ENCODE measurements around the gene KIF1A. TPM values are rescaled to one million over a fixed set of nuclear protein-coding genes. Genes with fewer than 3 reads are reported as not detected.
"Not testable (repeated sequence)": the region's sequence is repeated elsewhere in the genome, so short reads cannot be mapped to it uniquely, and the experiment has no call there.

The KIF1A gene
- total RNA-seq, 2 donors from 2014 or later, result 2.1 to 2.2 TPM

DNA sequence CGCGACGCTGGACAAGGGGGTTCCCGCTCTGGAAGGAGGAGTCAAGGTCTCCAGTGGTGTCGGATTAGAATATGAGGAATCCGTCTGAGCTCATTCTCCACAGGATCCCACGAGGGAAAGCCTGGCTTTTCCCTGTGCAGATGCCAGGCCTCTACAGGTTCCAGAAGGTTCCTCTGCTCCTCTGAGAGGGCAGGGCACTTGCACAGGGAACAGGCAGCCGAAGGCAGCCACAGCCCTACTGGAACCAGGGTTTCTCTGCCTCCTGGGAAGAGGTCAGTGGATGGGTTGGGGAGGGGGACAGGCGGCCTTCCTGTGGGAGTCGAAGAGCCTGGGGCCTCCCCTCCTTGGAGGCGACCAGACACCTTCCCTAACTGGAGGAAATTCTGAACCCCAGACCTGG is 130.0 kb downstream of the KIF1A start:
- DNase-seq (no peak), ATAC-seq (no peak)
- intact Hi-C loops (cut with DNase I, micrococcal nuclease), result no loop called here

DNA sequence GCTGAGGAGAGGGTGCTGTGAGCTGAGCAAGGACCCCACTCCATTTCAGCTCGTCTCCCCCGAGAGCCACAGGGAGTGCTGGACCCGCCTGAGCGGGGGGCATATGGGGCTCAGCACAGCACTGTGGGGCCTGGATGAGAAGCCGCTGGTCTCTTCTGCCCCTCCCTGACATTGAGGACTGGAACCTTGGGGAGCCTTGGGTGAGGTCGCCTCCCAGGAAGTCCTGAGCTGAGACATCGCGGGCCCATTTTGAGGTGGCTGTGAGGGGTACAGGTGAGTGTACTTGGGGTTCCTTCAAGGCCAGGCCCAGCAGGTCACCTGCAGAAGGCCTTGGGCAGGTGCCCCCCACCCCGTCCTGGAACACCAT is 131.5 kb downstream of the KIF1A start:
- intact Hi-C loops (cut with DNase I, micrococcal nuclease), result no loop called here
- DNase-seq (no peak), ATAC-seq (no peak)

DNA sequence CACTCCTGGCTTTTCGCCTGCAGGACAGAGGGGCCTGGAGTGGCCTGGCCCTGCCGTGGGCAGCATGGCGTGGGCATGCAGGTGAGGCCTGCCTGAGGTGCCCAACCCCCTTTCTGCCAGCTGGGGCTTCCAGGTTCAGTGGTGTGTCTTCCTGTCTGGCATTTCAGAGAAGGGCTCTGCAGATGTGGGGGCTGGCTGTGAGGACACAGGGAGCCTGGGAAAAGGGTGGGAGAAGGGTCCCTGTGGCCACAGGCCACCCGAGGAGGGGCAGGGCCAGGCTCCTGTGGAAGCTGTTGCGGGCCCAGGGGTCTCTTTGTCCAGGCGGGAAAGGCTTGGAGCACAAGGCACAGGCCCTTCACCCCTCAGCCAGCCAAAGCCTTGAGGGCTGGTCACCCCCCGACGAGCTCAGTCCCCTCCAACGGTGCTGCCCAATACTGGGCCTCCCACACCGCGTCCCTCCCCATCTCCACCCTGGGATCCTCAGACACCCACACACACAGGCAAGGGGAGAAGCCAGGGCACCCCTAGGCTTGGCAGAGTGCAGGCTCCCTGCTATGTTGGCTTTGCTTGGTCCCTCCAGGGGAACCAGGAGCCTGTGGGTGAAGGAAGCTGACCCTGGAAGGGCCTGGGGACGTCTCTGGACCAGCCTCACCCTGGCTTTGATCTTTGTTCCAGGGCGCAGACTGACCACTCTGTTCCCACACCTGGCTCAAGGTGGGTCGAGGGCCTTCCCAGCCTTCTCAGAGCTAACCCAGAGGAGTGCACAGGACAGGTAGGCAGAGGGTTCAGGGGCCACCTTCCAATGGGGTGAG is 132.1 kb downstream of the KIF1A start:
- intact Hi-C loops (cut with DNase I, micrococcal nuclease), result no loop called here
- ATAC-seq, result no peak
- no peak for DNase-seq

DNA sequence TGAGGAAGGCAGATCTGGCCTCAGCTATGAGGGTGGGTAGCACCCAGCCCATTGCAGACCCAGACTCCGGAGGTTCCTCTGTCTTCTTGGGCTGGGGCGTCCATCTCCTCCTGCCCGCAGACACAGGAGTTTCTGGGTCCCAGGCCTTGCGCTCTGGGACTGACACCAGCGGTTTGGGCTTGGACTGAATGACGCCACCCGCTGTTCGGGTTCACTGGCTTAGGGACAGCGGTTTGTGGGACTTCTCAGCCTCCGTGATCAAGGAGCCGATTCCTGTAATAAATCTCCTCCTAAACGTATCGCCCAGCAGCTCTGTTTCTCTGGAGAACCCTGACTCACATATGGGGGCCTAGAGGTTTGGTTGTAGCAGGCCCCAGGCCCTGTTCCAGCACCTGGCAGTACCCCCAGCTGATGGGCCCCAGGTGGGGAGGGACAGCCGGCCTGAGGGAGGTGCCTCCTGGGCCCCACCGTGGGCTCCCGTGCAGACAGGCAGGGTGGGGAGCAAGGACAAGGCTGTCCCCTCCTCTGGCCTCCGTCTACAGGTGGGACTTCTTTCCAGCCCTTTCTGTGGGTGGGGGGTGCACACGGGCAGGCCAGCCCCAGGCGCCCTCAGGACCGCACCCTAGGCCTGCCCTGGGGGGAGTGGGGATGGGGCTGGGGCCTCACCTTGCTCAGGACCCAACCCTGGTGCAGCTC is 132.8 kb downstream of the KIF1A start:
- DNase-seq (no peak), ATAC-seq (no peak)
- intact Hi-C loops (cut with DNase I, micrococcal nuclease), result no loop called here

DNA sequence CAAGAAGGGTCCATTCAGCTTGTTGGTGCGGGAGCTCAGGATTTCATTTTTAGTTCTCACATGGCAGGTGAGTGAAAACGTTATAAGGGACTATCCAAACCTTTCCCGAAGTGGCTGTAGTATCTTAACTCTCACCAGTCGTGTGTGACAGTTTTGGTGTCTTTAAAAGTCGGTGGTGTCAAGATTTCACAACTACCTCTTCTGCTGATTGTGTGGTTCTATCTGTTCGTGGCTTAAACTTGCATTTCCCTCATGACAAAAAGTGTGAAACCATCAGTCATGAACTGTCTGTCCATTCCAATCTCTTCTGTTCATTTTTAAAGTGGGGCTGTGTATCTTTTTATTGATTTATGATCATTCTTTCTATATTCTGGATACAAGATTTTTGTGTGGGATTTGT is 133.6 kb downstream of the KIF1A start:
- ATAC-seq, result no peak
- DNase-seq, result no peak
- intact Hi-C loops (cut with DNase I, micrococcal nuclease), result no loop called here

DNA sequence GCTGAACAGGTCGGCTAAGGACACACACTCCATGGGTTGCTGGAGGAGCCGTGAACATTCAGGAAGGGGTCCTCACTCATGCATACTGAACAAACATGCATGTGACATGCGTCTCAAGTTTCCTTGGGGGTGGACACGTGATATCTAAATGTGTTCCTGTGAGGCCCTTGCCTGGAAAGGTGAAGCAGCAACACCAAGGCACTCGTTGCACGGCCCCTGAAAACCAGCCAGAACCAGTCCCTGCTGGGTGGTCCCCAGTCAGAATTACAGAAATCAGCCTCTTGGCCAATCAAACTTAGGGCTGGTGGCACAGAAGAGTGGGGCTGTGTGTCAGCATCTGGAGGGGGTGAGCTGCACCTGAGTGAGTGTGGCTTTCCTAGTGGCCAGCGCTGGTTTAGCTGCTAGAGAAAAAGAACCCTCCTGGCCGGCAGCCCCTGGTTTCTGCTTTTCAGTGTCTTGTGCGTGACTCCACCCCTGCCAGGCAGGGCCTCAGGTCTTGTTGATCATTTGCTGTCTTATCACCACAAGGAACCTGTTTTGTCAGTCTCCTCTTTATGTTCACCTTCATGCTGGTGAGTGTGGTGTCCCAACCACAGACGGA is 134.1 kb downstream of the KIF1A start:
- ATAC-seq (peak; percentile 63), DNase-seq (peak in 1 of 2 donors; percentile 67)
- intact Hi-C loops (cut with DNase I, micrococcal nuclease), result no loop called here

DNA sequence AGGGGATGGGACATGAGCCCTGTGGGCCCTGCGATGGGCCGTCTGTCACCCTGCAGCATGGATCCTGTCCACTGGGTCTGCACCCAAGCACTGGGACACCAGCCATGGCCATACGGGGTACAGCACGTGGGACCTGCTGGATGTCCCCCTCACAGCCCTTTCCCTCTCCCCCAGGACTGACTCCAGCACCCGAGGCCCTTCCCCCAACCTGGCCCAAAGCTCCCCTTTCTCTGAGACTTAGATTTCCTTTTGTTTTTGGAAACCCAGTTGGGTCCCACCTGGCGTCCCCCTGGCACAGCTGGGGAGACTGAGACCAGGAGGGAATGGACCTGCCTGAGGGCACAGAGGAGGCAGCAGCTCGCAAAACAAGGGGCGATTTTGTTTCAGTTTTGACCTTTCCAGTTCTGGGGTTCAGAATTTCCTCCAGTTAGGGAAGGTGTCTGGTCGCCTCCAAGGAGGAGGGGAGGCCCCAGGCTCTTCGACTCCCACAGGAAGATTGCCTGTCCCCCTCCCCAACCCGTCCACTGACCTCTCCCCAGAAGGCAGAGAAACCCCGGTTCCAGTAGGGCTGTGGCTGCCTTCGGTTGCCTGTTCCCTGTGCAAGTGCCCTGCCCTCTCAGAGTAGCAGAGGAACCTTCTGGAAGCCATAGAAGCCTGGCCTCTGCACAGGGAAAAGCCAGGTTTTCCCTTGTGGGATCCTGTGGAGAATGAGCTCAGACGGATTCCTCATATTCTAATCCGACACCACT is 135.9 kb downstream of the KIF1A start:
- DNase-seq; intact Hi-C loops (cut with DNase I, micrococcal nuclease): not testable (repeated sequence)
- peak; percentile 2 for ATAC-seq

DNA sequence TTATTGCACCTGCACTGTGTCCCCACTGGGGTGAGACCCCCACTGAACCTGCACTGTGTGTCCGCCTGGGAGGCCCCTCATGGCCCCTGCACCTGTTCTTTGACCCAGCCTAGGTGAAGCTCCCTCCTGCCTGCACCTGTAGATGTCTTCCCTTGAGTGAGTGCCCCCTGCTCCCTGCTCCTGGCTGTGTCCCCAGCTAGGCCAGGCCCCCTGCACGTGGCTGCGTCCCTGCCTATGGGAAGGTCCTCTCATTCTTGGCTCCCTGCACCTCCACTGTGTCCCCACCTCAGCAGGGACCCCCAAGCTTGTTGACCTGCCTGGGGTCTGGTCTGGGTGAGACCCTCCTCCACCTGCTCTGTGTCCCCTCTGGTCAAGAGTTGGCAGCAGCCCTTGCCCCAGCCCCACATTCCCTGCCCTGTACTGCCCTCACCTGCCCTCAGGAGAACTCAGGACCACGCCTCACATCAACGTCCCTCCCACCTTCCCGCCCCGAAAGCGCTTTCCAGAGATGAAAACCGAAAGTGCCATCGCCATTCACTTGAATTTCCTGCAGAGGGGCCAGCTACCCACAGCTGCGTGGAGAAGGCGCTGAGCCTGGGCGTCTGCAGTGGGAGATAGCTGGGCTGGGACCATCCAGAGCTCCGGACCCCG is 136.6 kb downstream of the KIF1A start:
- intact Hi-C loops (cut with DNase I, micrococcal nuclease); DNase-seq: not testable (repeated sequence)
- ATAC-seq, result peak; percentile 69

DNA sequence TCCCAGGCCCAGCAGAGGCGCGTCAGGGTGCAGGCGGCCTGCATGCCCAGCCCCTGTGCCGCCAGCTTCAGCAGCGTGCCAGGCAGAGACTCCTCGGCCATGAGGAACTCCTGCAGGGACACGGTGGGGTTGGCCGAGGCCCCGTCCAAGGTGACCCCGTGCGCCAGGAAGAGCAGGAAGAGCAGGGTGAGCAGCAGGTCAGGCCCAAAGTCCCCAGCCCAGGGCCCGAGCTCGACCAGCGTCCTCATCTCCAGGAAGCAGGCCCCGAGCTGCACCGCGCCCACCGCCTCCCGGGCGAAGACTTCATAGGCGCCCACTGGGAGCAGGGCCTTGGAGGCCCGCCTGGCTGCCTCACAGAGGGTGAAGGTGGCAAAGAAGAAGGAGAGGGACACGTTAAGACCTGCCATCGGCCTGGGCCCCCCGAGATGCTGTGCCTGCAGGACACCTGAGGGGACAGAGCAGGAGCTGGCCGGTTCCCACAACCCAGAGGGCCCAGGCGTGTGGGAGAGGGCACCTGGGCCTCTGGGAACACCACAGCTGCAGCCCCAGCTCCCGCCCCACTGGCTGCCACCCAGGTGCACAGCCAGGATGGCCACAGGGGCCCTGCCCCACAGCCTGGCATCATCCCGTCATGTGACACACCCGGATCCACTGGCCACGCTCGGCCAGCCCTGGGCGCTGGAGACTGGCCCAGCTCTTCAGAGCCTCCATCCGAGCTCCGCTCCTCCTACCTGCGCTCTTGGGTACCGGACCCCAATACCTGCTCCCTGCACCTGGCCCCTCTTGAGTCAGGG is 137.4 kb downstream of the KIF1A start, which contains the start of gene AQP12B:
AQP12B (minus strand) TSS at position 455 of the 794 bp plus-strand sequence; CDS start at position 407, 48 bp downstream.
- intact Hi-C loops (cut with DNase I, micrococcal nuclease); DNase-seq: not testable (repeated sequence)
- ATAC-seq, result peak; percentile 20

DNA sequence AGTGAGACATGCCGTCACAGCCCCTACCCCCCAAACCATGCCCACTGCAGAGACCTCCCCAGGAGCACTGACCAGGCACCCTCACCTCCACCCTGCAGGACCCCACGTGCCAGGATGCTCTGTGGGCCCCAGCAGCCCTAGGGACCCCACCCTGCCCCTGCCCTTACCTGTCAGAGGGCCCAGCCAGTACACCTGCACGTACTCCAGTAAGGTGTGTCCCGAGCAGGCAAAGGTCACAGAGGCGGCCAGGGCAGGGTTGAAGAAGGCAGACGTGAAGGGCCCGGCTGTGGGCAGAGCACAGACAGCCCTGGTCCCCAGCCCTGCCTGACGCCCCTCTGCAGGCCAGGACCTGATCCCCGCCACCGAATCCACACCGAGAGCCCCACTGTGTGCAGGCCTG is 139.8 kb downstream of the KIF1A start:
- DNase-seq; intact Hi-C loops (cut with DNase I, micrococcal nuclease): not testable (repeated sequence)
- ATAC-seq, result peak; percentile 82

DNA sequence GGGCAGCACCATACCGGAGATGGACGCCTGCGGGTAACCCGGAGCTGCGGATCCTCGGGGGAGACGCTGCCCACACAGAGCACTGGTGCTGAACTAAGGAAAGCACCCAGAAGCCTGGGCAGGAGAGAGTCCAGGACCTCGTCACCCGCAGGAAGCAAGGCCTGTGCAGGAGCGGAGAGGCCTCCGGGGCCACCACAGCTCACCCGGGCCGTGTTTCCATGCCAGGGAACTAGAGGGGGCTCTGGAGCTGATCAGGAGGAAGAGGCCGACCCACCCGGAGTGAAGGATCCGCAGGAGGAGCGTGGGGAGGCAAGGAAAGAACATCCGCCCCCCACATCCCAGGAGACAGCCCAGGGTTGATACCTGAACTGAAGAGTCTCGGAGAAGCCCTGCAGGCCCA is 141.1 kb downstream of the KIF1A start:
- ATAC-seq; intact Hi-C loops (cut with DNase I, micrococcal nuclease); DNase-seq: not testable (repeated sequence)

DNA sequence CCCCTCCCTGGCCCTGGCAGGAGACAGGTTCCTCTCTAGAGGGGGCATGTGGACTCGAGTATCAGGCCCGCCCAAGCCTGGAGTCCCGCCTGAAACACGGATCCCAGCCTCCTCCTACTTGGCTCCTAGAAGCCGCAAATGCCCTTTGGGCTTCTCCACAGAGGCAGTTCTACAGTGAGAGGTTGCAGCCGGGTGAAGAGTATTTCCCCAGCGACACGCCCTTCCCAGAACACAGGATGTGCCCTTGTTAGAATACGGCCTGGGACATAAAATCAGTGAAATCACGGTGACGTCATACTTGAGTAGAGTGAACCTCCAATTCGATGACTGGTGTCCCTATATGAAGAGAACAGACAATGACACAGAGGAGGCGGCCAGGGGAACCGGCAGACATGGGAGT is 142.0 kb downstream of the KIF1A start:
- intact Hi-C loops (cut with DNase I, micrococcal nuclease); DNase-seq: not testable (repeated sequence)
- ATAC-seq, result peak; percentile 55

DNA sequence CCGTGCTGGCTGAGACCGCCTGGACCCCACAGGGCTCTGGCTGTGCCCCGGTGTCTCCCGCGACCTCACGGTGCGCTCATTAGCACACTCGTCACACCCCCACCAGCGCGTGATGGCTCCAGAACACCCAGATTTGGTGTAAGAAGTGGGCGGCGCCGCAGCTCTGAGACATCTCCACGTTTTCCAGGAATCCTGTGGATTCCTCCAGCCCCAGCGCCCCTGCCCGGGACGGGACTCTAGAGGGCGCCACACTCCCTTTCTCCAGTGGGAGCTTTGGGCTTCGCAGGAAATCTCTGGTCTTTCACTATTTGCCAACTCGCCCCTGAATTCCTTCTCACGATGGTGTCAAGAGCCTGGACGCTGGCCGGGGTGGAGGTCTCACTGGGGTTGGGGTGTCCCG is 144.7 kb downstream of the KIF1A start:
- intact Hi-C loops (cut with DNase I, micrococcal nuclease); DNase-seq: not testable (repeated sequence)
- peak; percentile 46 for ATAC-seq

DNA sequence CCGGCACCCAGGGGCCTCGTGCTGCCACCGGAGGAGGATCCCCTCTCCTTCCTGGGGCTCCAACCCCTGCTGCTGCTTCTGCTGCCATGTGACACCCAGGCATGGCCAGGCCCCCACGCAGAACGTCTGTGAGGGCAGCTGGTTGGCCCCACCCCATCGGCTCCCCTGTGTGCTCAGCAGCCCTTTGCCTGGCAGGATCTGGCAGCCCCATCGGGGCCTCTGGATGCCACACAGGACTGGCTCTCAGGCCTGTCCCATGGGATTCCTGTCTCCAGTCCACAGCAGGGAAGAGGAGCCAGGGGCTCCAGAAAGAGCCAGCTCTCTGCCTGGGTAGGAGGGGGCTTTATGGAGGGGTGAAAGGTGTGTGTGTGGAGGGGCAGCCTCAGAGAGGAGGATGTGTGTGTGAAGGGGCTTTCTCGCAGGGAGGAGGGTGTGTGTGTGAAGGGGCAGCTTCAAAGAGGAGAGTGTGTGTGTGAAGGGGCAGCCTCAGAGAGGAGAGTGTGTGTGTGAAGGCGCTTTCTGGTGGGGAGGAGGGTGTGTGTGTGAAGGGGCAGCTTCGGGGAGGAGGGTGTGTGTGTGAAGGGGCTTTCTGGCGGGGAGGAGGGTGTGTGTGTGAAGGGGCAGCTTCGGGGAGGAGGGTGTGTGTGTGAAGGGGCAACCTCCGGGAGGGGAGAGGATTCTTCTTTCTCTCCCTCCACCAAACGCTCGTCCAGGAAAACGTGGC is 145.4 kb downstream of the KIF1A start:
- intact Hi-C loops (cut with DNase I, micrococcal nuclease); DNase-seq; ATAC-seq: not testable (repeated sequence)

DNA sequence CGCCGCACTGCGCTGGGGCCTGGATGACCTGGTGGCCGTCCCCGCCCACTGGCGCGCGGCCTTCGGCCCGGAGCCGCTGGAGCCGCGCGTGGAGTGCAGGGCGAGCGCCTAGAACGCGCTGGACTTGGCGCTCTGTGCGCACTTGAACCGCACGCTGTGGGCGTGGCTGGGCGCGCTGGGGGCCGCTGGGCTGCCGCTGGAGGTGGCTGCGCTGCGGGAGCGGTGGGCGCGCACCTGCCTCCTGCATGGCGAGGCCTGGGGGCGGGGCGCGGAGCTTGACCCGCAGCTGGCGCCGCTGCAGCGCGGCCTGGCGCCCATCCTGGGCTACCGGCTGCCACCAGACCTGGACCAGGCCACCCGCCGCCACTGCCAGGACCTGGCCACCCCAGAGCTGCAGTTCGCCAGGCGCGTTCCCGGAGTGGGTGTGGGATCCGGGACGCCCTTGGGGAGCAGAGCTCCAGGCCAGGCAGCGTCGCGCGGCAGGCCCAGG is 147.3 kb downstream of the KIF1A start:
- ATAC-seq, result no peak
- DNase-seq, result no peak
- intact Hi-C loops (cut with DNase I, micrococcal nuclease), result no loop called here

DNA sequence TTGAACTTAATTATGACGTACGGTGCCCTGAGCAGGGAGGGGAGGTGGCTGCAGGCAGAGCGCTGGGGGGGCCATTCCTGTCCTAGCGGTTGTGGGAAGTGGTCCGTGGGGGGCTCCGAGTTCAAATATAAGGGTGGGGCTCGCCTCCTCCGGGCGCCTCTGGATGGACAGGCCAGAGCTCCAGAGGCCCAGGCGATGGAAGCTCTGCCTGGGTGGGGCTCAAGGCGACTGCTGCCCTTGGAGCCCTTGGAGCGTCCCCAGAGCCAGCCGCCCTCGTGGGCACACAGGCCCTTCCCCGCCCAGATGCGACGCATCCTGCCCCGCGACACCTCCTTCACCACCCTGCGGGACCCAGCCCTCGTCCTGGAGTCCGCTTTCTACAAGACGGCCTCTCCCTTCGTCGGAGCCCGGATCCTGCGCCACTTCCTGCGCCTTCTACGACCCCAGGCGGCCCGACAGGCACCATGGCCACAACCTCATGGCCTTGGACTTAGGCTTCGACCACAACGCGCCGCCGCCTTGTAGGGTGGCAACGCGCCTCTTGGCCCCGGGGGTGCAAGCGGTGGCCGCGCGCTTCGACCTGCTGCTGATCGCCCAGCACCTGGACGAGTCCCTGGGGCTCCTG is 147.8 kb downstream of the KIF1A start:
- DNase-seq (no peak), ATAC-seq (no peak)
- intact Hi-C loops (cut with DNase I, micrococcal nuclease), result no loop called here

DNA sequence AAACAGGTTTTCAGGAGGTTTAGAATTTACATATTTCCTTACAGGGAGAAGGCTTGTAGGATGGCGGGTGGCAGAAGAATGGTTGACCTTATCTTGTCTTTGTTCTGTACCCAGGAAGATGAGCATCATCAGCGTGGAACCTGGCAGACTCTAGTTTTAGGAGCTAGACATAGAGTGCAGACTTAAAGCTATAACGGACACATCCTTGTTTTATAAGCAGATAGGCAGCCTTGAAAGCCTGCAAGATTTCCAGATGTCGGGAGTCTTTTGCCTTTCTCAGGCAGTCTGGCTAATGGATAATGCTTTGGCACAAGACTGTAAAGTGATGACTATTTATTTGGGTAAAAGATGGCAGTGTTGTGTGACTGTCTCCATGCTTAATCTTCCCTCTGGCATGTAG is 149.1 kb downstream of the KIF1A start:
- ATAC-seq, result no peak
- intact Hi-C loops (cut with DNase I, micrococcal nuclease), result no loop called here
- DNase-seq, result no peak

Measured in left colon (tissue), 2 donors.